Mesenchymal stem cell (in vitro differentiated cells and primary cell): ENCODE results near the gene SLC16A10.

Experiments used
- DNase-seq: peaks from one replicate; pipeline ENCODE4 v3.0.0-alpha.2; 2013
- H2AFZ ChIP-seq: one replicate; pipeline ENCODE4 v1.6.1; 2013; ENCODE audit warnings: low read depth, mild to moderate bottlenecking, control low read depth, inconsistent platforms, low read length, moderate library complexity
- H2AK5ac ChIP-seq: 2 replicates; pipeline ENCODE4 v1.6.1; 2013; ENCODE audit warnings: low read length, moderate library complexity, mild to moderate bottlenecking, inconsistent platforms; ENCODE audit not compliant: severe bottlenecking
- H2BK120ac ChIP-seq: one replicate; pipeline ENCODE4 v1.6.1; 2013; ENCODE audit warnings: low read depth, mild to moderate bottlenecking, inconsistent platforms, low read length, moderate library complexity
- H2BK12ac ChIP-seq, 2 experiments: one replicate each; pipeline ENCODE4 v1.6.1; 2013; ENCODE audit warnings: inconsistent platforms in 2 of 2, low read length in 2 of 2, mild to moderate bottlenecking in 2 of 2, moderate library complexity in 2 of 2, control low read depth in 1 of 2
- H2BK15ac ChIP-seq: one replicate; pipeline ENCODE4 v1.6.1; 2013; ENCODE audit warnings: mild to moderate bottlenecking, low read depth, inconsistent platforms; ENCODE audit not compliant: poor library complexity, severe bottlenecking
- H2BK5ac ChIP-seq: 2 replicates; pipeline ENCODE4 v1.6.1; 2013; ENCODE audit warnings: low read depth, mild to moderate bottlenecking, low read length, control low read depth, inconsistent platforms; ENCODE audit not compliant: poor library complexity, severe bottlenecking
- H3K14ac ChIP-seq, 2 experiments: one replicate each; pipeline ENCODE4 v1.6.1; 2013; ENCODE audit warnings: inconsistent platforms in 2 of 2, low read length in 2 of 2, control low read depth in 1 of 2, mild to moderate bottlenecking in 1 of 2, moderate library complexity in 1 of 2
- H3K18ac ChIP-seq, 2 experiments: one replicate each; pipeline ENCODE4 v1.6.1; 2013; ENCODE audit warnings: inconsistent platforms in 2 of 2, low read length in 2 of 2, control low read depth in 1 of 2, low read depth in 1 of 2, mild to moderate bottlenecking in 1 of 2
- H3K23ac ChIP-seq, 2 experiments: one replicate each; pipeline ENCODE4 v1.6.1; 2013; ENCODE audit warnings: inconsistent platforms in 2 of 2, low read length in 2 of 2, mild to moderate bottlenecking in 2 of 2, moderate library complexity in 2 of 2, control low read depth in 1 of 2
- H3K27ac ChIP-seq: 2 replicates; pipeline ENCODE4 v1.5.1; 2013; ENCODE audit warnings: mild to moderate bottlenecking, moderate library complexity, low read length, control low read depth, inconsistent platforms; ENCODE audit not compliant: poor library complexity, severe bottlenecking
- H3K27me3 ChIP-seq, 2 experiments: 2 replicates each; pipeline versions ENCODE4 v1.6.1 to v1.7.0; 2013; ENCODE audit warnings: low read length in 2 of 2, mild to moderate bottlenecking in 2 of 2, moderate library complexity in 2 of 2, control low read depth in 1 of 2, inconsistent platforms in 1 of 2; ENCODE audit not compliant: control insufficient read depth in 1 of 2, insufficient read depth in 1 of 2
- H3K36me3 ChIP-seq, 2 experiments: 2 replicates each; pipeline versions ENCODE4 v1.6.1 to v1.7.0; 2013; ENCODE audit warnings: low read length in 2 of 2, control low read depth in 1 of 2, inconsistent platforms in 1 of 2, low read depth in 1 of 2, mild to moderate bottlenecking in 1 of 2; ENCODE audit not compliant: insufficient read depth in 2 of 2, control insufficient read depth in 1 of 2
- H3K4ac ChIP-seq, 2 experiments: one replicate each; pipeline ENCODE4 v1.6.1; 2013; ENCODE audit warnings: inconsistent platforms in 2 of 2, low read length in 2 of 2, mild to moderate bottlenecking in 2 of 2, moderate library complexity in 2 of 2, control low read depth in 1 of 2, low read depth in 1 of 2
- H3K4me1 ChIP-seq: 2 replicates; pipeline ENCODE4 v1.6.1; 2013; ENCODE audit warnings: low read depth, low read length, control low read depth; ENCODE audit not compliant: control insufficient read depth, insufficient read depth
- H3K4me2 ChIP-seq: 2 replicates; pipeline ENCODE4 v1.6.1; 2013; ENCODE audit warnings: low read length, mild to moderate bottlenecking, inconsistent platforms; ENCODE audit not compliant: poor library complexity, severe bottlenecking
- H3K4me3 ChIP-seq, 2 experiments: 2 replicates each; pipeline versions ENCODE4 v1.5.1 to v1.7.0; 2013; ENCODE audit warnings: low read length in 2 of 2, mild to moderate bottlenecking in 2 of 2, control low read depth in 1 of 2, low read depth in 1 of 2; ENCODE audit not compliant: insufficient read depth in 1 of 2
- H3K79me1 ChIP-seq: replicated peaks from 2 replicates; pipeline ENCODE4 v1.6.1; 2013; ENCODE audit warnings: mild to moderate bottlenecking, control low read depth, low read length, inconsistent platforms; ENCODE audit not compliant: poor library complexity, severe bottlenecking
- H3K9ac ChIP-seq: 2 replicates; pipeline ENCODE4 v1.7.0; 2013; ENCODE audit warnings: mild to moderate bottlenecking, low read length, moderate library complexity
- H3K9me3 ChIP-seq: 2 replicates; pipeline ENCODE4 v1.7.0; 2013; ENCODE audit warnings: mild to moderate bottlenecking, low read length; ENCODE audit not compliant: control insufficient read depth
- H4K8ac ChIP-seq: one replicate; pipeline ENCODE4 v1.6.1; 2013; ENCODE audit warnings: inconsistent platforms, mild to moderate bottlenecking, low read length, moderate library complexity
- H4K91ac ChIP-seq: one replicate; pipeline ENCODE4 v1.6.1; 2013; ENCODE audit warnings: mild to moderate bottlenecking, low read length, inconsistent platforms
- WGBS: methylation state at CpG from one replicate; pipeline ENCODE4 v1.1.7; 2013; ENCODE audit warnings: mixed read lengths; 5-methylcytosine and 5-hydroxymethylcytosine counted together

The SLC16A10 gene

GRCh38 chr6:111074311-111074710 is 13.0 kb upstream of the SLC16A10 start:
- Histone ChIP-seq H3K27me3 (peaks cover 0 to 33% of the 10 kb centered on the region in 2 experiments), H2BK15ac (no peak overlapping the region), H3K27ac (no peak overlapping the region), H3K18ac (no peak overlapping the region), H2AK5ac (no peak overlapping the region), H3K4ac (no peak overlapping the region), H3K9me3 (no peaks in the 10 kb centered on the region), H3K4me2 (no peak overlapping the region), H2BK5ac (no peak overlapping the region), H4K8ac (no peak overlapping the region), H3K9ac (no peak overlapping the region), H3K23ac (no peak overlapping the region), H2BK12ac (no peak overlapping the region), H3K4me3 (no peak overlapping the region), H4K91ac (no peak overlapping the region), H3K14ac (no peak overlapping the region), H3K79me1 (no peaks in the 10 kb centered on the region), H2AFZ (no peak overlapping the region), H3K36me3 (no peaks in the 10 kb centered on the region), H2BK120ac (no peak overlapping the region), H3K4me1 (no peaks in the 10 kb centered on the region)
- no peak for DNase-seq

GRCh38 chr6:111076024-111076695 is 11.1 kb upstream of the SLC16A10 start:
- Histone ChIP-seq H4K91ac (no peak overlapping the region), H4K8ac (no peak overlapping the region), H3K18ac (peak overlapping the region in 1 of 2 experiments; percentile 2), H3K4me3 (no peak overlapping the region), H3K9me3 (no peaks in the 10 kb centered on the region), H3K27me3 (peaks cover 0 to 22% of the 10 kb centered on the region in 2 experiments), H2BK12ac (no peak overlapping the region), H3K14ac (no peak overlapping the region), H3K27ac (no peak overlapping the region), H3K23ac (no peak overlapping the region), H2AFZ (no peak overlapping the region), H3K4me1 (no peaks in the 10 kb centered on the region), H2BK15ac (no peak overlapping the region), H2BK120ac (no peak overlapping the region), H3K4ac (no peak overlapping the region), H2BK5ac (no peak overlapping the region), H3K9ac (peak overlapping the region; percentile 9), H3K4me2 (no peak overlapping the region), H3K79me1 (no peaks in the 10 kb centered on the region), H3K36me3 (no peaks in the 10 kb centered on the region), H2AK5ac (no peak overlapping the region)
- WGBS: 76% methylated on average over 4 of the region's 5 CpGs
- DNase-seq: no peak

GRCh38 chr6:111080698-111081097 is 6.6 kb upstream of the SLC16A10 start:
- Histone ChIP-seq H3K23ac (no peak overlapping the region), H3K4me1 (no peaks in the 10 kb centered on the region), H3K4me2 (no peak overlapping the region), H2BK15ac (no peak overlapping the region), H3K4ac (no peak overlapping the region), H4K8ac (no peak overlapping the region), H3K9ac (no peak overlapping the region), H3K79me1 (no peaks in the 10 kb centered on the region), H2BK5ac (no peak overlapping the region), H3K36me3 (no peaks in the 10 kb centered on the region), H3K27me3 (peaks cover 0 to 12% of the 10 kb centered on the region in 2 experiments), H2BK120ac (no peak overlapping the region), H2AFZ (no peak overlapping the region), H3K18ac (no peak overlapping the region), H3K9me3 (no peaks in the 10 kb centered on the region), H4K91ac (no peak overlapping the region), H3K4me3 (no peak overlapping the region), H2BK12ac (no peak overlapping the region), H3K14ac (no peak overlapping the region), H3K27ac (no peak overlapping the region), H2AK5ac (no peak overlapping the region)
- 63% methylated on average over 5 of the region's 5 CpGs for WGBS
- DNase-seq: no peak

GRCh38 chr6:111086685-111087084 is 618 bp upstream of the SLC16A10 start:
- no peak overlapping the region for H3K4ac ChIP-seq
- H2BK12ac ChIP-seq: no peak overlapping the region
- H3K18ac ChIP-seq: no peak overlapping the region
- H4K91ac ChIP-seq: no peak overlapping the region
- H3K4me1 ChIP-seq: peaks cover 12% of the 10 kb centered on the region
- H3K4me3 ChIP-seq: peak overlapping the region in 1 of 2 experiments; percentile 74
- H3K79me1 ChIP-seq: no peaks in the 10 kb centered on the region
- peaks cover 15 to 68% of the 10 kb centered on the region in 2 experiments for H3K27me3 ChIP-seq
- H4K8ac ChIP-seq: no peak overlapping the region
- no peak overlapping the region for H2BK120ac ChIP-seq
- H3K9me3 ChIP-seq: no peaks in the 10 kb centered on the region
- peak overlapping the region; percentile 55 for H3K4me2 ChIP-seq
- no peak overlapping the region for H3K14ac ChIP-seq
- H2AFZ ChIP-seq: no peak overlapping the region
- H3K27ac ChIP-seq: no peak overlapping the region
- H3K9ac ChIP-seq: no peak overlapping the region
- no peak overlapping the region for H2BK5ac ChIP-seq
- H3K36me3 ChIP-seq: no peaks in the 10 kb centered on the region
- no peak overlapping the region for H3K23ac ChIP-seq
- 10% methylated on average over 2 of the region's 5 CpGs for WGBS
- H2AK5ac ChIP-seq: no peak overlapping the region
- no peak overlapping the region for H2BK15ac ChIP-seq
- DNase-seq: peak; percentile 3
